Peyer's patch (tissue), 4 donors: ENCODE results near the gene CBLN2.

Source experiments
- CTCF ChIP-seq, 6 experiments: fragments of 450-650 bp in 4 of 6; fragments of 200-600 bp in 2 of 6; sonication (generic) in 1 of 6; IDR thresholded peaks; one replicate each; pipeline ENCODE4 v1.5.1; 2017 to 2019; ENCODE audit warnings: antibody characterized with exemption in 6 of 6, mild to moderate bottlenecking in 3 of 6, moderate library complexity in 1 of 6
- POLR2A ChIP-seq, 2 donors: fragments of 450-650 bp; IDR thresholded peaks; one replicate each; pipeline ENCODE4 v1.5.1; 2017; ENCODE audit warnings: antibody characterized with exemption in 2 of 2, mild to moderate bottlenecking in 2 of 2, moderate library complexity in 2 of 2

GRCh38 chr18:72502671-72503431, 41.3 kb downstream of the CBLN2 start:
- TF ChIP-seq CTCF (IDR thresholded peaks at IDR 0.05) (no peak), POLR2A (IDR thresholded peaks at IDR 0.05) (no peak)
